ENCODE measurements around the gene TRIO. TPM values are rescaled to one million over a fixed set of nuclear protein-coding genes. Genes with fewer than 3 reads are reported as not detected.
A peak's percentile ranks its signal among the peaks of the same experiment; 100 is the strongest.

The TRIO gene
- polyA plus RNA-seq, 3 donors: 1.7 to 45.8 (median 2.1) TPM

DNA sequence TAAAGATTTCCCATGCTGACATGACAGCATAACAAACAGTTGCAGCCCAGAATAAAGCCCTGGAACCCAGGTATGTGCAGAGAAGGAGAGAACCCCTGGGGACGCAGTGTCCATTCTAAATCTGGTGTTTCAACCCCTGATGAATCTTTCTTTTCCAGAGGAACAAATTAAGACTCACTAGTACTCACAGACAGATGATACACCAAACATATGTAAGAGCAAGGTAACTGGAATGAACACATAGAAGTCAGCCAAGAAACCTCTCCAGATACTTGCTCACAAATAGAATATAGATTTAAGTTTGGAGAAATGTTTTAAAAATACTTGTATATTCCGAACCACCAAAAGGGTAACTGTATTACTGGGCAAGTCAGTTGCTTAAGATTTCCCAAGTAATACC, 307.6 kb downstream of the TRIO start:
- Mint-ChIP-seq H3K27ac (peak overlapping the region in 1 of 7 donors; percentile 31), H3K36me3 (peaks cover 38 to 51% of the 10 kb centered on the region in 2 donors), H3K27me3 (ENCODE audit: low read depth in 3 of 3) (no peaks in the 10 kb centered on the region), H3K4me3 (no peak overlapping the region), H3K4me1 (peaks cover 9% of the 10 kb centered on the region), H3K9me3 (peaks cover 6 to 8% (median 8%) of the 10 kb centered on the region in 7 donors)
- H2AFZ ChIP-seq (ENCODE audit: insufficient read depth, low read depth, low read length, poor library complexity, severe bottlenecking): no peak overlapping the region
- WGBS (ENCODE audit: insufficient coverage): no CpG with 5 or more reads among the region's 2 CpGs
- H3K27me3 ChIP-seq (ENCODE audit: control insufficient read depth in 2 of 2, insufficient read depth in 2 of 2, low read length in 2 of 2): no peaks in the 10 kb centered on the region
- peaks cover 6 to 7% of the 10 kb centered on the region in 2 donors for H3K9me3 ChIP-seq (replicated peaks in 1 of 2; ENCODE audit: control insufficient read depth in 1 of 2, insufficient read depth in 1 of 2, low read length in 2 of 2)
- no peak overlapping the region for H3K9ac ChIP-seq (ENCODE audit: insufficient read depth, low read length, poor library complexity, severe bottlenecking)
- DNase-seq: no peak
- peaks cover 0 to 8% of the 10 kb centered on the region in 2 donors for H3K4me1 ChIP-seq (ENCODE audit: control insufficient read depth in 1 of 2, insufficient read depth in 2 of 2, low read length in 2 of 2)
- no peak overlapping the region for H3K27ac ChIP-seq (ENCODE audit: low read depth in 1 of 2, low read length in 2 of 2)
- H4K20me1 ChIP-seq (ENCODE audit: insufficient read depth, low read length): peaks cover 15% of the 10 kb centered on the region
- no peak overlapping the region for H3K4me2 ChIP-seq (replicated peaks; ENCODE audit: extremely low read depth, low read length, poor library complexity, severe bottlenecking)
- peaks cover 23 to 51% of the 10 kb centered on the region in 2 donors for H3K36me3 ChIP-seq (replicated peaks in 1 of 2; ENCODE audit: control insufficient read depth in 1 of 2, insufficient read depth in 2 of 2, low read length in 2 of 2)
- intact Hi-C loops (cut with micrococcal nuclease): no loop called here
- TF ChIP-seq, protein P1, sequence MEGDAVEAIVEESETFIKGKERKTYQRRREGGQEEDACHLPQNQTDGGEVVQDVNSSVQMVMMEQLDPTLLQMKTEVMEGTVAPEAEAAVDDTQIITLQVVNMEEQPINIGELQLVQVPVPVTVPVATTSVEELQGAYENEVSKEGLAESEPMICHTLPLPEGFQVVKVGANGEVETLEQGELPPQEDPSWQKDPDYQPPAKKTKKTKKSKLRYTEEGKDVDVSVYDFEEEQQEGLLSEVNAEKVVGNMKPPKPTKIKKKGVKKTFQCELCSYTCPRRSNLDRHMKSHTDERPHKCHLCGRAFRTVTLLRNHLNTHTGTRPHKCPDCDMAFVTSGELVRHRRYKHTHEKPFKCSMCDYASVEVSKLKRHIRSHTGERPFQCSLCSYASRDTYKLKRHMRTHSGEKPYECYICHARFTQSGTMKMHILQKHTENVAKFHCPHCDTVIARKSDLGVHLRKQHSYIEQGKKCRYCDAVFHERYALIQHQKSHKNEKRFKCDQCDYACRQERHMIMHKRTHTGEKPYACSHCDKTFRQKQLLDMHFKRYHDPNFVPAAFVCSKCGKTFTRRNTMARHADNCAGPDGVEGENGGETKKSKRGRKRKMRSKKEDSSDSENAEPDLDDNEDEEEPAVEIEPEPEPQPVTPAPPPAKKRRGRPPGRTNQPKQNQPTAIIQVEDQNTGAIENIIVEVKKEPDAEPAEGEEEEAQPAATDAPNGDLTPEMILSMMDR (IDR thresholded peaks at IDR 0.05): no peak
- no peaks in the 10 kb centered on the region for H3K79me2 ChIP-seq (ENCODE audit: insufficient read depth, low read length)
- no peak overlapping the region for H3K4me3 ChIP-seq (replicated peaks in 1 of 3; ENCODE audit: low read depth in 2 of 3, low read length in 3 of 3)

DNA sequence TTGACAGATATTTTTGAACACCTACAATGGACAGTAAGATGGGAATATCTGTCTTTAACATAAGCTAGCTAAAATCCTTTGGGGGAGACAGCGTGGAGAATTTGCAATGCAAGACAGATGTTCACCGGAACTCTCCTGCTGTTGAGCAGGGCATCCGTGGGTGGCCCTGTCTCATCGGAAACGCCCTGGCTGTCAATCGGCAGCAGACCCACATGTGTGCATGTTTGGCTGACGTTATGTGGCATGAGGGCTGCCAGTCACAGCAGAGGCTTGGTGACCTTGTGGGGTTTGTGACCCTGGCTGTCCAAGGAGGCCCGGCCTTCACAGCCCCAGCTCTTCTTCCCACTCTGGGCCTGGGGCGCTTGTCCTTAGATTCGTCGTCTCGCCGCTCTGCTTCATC, 308.7 kb downstream of the TRIO start:
- Histone ChIP-seq H3K27ac (ENCODE audit: low read depth in 1 of 2, low read length in 2 of 2) (no peak overlapping the region), H3K79me2 (ENCODE audit: insufficient read depth, low read length) (no peaks in the 10 kb centered on the region), H2AFZ (ENCODE audit: insufficient read depth, low read depth, low read length, poor library complexity, severe bottlenecking) (no peak overlapping the region), H3K36me3 (replicated peaks in 1 of 2; ENCODE audit: control insufficient read depth in 1 of 2, insufficient read depth in 2 of 2, low read length in 2 of 2) (peaks cover 23 to 51% of the 10 kb centered on the region in 2 donors), H4K20me1 (ENCODE audit: insufficient read depth, low read length) (peaks cover 7% of the 10 kb centered on the region), H3K4me2 (replicated peaks; ENCODE audit: extremely low read depth, low read length, poor library complexity, severe bottlenecking) (no peak overlapping the region), H3K4me1 (ENCODE audit: control insufficient read depth in 1 of 2, insufficient read depth in 2 of 2, low read length in 2 of 2) (no peaks in the 10 kb centered on the region), H3K27me3 (ENCODE audit: control insufficient read depth in 2 of 2, insufficient read depth in 2 of 2, low read length in 2 of 2) (no peaks in the 10 kb centered on the region), H3K9ac (ENCODE audit: insufficient read depth, low read length, poor library complexity, severe bottlenecking) (no peak overlapping the region), H3K9me3 (replicated peaks in 1 of 2; ENCODE audit: control insufficient read depth in 1 of 2, insufficient read depth in 1 of 2, low read length in 2 of 2) (peaks cover 6 to 7% of the 10 kb centered on the region in 2 donors), H3K4me3 (replicated peaks in 1 of 3; ENCODE audit: low read depth in 2 of 3, low read length in 3 of 3) (no peak overlapping the region)
- Mint-ChIP-seq H3K4me1 (no peaks in the 10 kb centered on the region), H3K27ac (no peak overlapping the region), H3K27me3 (ENCODE audit: low read depth in 3 of 3) (no peaks in the 10 kb centered on the region), H3K4me3 (no peak overlapping the region), H3K9me3 (peaks cover 6 to 8% (median 8%) of the 10 kb centered on the region in 7 donors), H3K36me3 (peaks cover 38 to 51% of the 10 kb centered on the region in 2 donors)
- TF ChIP-seq, protein P1 (IDR thresholded peaks at IDR 0.05): no peak
- DNase-seq: no peak
- intact Hi-C loops (cut with micrococcal nuclease): no loop called here
- 91% methylated on average over 11 of the region's 13 CpGs for WGBS (ENCODE audit: insufficient coverage)

Measured in CD14-positive monocyte (primary cell).